NCI-H1694 (cell line): ENCODE results near the gene SYT6.

Experiments used
- DNase-seq: peaks from one replicate; lab custom pipeline; 2025; lab: John Stamatoyannopoulos, UW

SYT6 gene, protein sequence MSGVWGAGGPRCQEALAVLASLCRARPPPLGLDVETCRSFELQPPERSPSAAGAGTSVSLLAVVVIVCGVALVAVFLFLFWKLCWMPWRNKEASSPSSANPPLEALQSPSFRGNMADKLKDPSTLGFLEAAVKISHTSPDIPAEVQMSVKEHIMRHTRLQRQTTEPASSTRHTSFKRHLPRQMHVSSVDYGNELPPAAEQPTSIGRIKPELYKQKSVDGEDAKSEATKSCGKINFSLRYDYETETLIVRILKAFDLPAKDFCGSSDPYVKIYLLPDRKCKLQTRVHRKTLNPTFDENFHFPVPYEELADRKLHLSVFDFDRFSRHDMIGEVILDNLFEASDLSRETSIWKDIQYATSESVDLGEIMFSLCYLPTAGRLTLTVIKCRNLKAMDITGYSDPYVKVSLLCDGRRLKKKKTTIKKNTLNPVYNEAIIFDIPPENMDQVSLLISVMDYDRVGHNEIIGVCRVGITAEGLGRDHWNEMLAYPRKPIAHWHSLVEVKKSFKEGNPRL

DNA sequence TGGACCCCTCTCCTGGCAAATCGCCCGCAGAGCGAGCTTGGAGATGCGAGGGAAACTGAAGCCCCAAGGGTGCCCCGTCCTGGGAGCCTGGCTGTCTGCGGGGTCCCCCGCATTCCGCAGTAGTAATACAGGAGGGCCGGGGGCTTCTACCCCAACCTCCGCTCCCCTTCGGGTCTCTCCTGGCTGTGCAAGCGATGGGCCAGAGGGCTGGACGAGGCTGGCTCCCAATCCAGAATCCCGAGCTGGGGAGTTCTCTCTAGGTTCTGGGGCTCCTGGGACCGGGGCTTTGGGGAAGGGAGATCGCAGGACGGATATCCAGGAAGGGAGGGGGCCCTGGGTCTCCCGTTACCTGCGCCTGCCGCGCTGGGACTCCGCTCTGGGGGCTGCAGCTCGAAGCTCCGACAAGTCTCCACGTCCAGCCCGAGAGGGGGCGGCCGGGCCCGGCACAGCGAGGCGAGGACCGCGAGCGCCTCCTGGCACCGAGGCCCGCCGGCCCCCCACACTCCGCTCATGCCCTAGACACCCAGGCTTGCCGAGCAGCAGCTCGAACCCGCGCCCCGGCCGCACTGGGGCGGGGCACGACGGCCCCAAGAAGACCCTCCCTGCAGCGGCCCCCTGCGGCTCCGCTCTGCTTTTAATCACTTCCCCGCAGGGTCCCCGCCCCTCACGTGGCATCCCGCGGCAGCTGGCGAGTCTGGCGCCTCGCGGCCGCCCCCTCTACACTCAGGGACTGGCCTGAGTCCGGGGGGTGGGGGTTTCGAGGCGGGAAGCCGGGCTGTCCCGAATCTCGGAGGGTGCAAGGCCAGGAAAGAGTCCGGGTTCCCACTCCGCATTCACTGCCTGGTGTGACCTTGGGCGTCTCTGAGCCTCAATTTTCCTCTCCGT, at the start of gene SYT6:
TSS of gene SYT6 (minus strand) at position 609 of the 885 bp plus-strand sequence. CDS start at position 512, 97 bp downstream.
- DNase-seq, result peak; percentile 40

DNA sequence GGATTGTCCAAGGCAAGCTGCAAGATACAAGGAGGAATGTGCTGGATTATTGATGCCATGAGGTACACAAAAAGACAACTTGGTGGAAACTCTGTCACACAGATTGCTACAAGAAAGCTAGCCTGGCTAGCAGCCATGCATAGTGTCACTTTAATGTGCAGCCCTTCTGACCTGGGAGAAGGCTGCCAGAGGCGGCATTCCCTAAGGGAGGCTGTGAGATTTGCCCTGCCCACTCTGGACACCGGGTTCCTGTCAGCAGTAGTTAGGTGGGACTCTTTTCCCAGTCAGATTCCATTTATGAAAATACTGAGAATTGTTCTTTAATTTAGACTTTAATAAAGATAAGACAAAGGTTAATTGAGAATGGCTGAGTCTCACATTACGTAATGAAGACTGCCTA, 47.8 kb upstream of the SYT6 start:
- DNase-seq, result no peak

DNA sequence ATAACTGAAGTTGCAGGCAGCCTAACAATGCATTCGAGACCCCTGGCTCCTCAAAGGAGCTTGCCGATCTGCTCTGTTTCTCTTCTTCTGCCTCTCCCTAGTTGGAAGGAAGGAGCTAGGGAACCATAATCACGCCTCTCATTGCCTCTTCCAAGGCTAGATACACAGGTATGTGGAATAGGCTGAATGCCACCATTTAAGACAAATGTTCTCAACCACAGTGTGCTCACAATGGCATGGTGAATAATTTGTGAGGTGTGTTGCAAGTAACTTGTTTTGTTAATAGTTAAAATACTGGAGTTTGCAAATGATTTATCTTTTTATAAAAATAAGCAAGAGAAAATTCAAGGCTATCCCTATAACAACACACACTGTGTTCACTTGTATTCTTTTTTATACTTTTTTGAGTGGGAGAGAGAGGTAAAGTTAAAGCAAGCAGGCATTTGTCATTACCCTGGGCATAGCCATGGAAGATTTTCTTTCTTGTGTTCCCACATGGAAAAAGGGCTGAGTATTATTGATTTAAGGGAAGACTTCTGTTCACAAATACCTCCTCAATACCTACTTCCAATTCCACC, 45.4 kb upstream of the SYT6 start:
- no peak for DNase-seq

DNA sequence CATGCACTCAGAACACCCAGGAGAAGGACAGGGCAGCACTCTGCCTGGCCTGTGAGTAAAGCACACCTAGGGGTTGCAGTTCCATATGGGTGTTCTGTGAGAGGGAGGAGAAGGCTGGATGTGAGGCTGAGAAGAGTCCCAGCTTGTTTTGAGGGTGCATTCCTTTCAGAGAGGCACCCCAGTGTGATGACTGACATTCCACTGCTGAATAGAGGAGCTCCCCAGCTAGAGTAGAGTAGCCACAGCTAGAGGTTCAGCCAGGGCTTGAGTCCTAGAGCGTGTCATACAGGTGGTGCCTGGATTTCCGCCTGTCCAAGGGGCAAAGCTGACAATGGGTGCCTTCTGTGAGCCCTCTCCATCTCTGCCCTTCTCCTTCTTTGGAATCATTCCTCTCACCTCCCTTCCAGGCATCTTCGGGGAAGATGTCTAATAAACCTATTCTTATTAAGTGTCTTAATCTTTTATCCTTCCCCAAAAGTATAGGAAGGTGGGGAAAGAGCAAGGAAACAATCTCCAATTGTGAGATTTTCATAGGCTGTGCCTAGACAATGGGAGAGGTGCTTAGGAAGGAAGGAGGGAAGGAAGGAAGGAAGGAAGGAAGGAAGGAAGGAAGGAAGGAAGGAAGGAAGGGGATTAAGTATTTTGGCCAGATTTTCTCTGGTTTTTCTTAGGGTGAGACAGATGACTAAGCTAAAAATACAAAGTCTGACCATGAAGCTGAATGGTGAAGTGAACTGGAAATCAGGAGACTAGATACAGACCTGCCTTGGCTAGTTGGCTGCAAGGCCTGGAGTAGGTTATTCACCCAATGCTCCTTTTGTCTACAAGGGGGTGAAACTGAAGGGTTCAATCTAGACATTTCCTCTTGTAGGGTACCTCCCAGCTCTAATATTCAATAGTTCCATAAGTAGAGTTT, 43.6 kb upstream of the SYT6 start:
- no peak for DNase-seq

DNA sequence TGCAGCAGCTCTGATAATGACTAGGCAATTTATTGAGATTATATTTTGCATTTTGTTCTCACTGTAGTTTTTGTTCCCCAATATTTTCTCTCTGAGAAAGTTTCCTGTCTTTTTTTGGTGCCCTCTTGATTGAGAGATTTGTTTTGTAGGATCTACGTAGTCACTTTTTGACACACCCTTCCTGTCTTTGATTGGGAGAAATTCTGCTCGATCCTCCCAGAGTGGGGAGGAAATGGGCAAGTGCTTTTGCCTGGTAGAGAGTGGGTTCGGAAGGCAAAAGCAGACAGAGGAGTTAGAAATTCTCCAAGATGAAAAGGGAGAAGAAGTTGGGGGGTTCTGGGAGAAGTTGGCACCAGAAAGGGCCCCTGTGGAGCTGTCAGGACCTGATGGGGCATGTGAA, 42.1 kb upstream of the SYT6 start:
- DNase-seq, result no peak

DNA sequence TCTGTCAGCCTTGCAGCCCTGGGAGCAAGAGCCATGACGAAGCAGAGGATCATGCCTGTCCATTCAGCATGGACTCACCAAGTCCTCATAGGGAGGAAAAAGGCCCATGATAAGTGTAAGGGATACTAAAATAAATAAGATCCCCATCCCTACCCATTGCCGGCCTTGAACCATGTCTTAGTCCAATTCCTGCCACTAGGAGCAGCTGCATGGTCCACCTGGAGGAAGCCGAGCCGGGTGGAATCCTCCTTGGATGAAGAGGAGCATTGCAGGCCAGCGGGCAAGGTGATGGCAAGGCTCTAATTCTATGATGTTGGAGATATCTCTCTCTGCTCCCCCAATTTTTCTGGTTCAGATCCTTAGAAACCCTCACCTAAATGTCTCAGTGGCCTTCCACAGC, 38.7 kb upstream of the SYT6 start:
- no peak for DNase-seq

DNA sequence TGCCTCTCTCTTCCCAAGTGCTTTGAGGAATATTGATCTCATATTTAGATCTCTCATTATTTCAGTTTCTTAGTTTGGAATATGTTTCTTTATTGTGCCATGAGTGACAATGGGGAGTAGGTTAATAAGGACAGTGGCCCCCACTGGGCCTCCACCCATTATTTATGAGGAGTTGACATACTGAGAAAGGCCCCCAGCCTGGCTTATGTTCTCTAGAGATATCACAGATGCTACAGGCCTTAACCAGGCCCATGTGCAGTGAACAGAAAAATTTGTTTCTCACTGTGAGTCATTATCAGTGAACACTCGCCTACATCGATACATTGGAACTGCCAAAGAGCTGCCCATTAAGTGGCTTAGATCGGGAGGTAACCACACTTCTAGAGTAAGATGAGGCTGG, 35.7 kb upstream of the SYT6 start:
- DNase-seq, result no peak

DNA sequence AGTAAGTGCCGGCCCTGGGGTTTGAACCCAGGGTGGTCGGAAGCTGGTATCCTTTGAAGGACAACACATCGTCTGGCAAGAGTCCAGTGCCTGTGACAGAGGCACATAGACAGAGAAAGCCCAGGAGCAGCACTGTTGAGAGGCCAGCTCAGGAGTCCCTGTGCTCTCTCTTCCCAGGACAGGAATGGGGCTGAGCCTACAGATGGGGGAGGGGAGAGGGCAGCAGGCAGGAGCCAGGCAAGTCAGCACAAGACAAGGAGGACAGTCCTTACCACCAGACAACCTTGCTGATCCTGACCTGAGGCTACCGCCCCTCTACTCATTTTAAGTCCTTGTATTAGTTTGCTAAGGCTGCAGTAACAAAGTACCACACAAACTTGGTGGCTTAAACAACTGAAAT, 27.7 kb upstream of the SYT6 start:
- no peak for DNase-seq

DNA sequence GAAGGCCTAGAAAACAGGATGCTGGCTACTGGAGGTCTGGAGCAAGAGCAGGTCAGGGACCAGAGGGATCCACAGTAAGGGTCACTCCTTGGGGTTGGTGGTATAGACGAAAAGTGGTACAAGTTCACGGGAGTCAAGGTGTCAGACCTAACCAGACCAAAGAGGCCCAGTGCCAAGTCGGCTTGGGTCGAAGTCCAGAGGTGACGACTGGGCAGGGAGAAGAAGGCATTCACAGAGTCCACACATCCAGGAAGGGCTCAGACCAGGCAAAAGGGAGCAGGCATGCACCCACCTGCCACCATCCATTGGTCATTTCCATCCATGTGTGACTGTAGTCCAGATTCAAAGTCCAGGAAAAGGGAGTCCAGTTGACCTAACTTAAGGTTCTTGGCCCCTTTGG, 27.1 kb upstream of the SYT6 start:
- no peak for DNase-seq

DNA sequence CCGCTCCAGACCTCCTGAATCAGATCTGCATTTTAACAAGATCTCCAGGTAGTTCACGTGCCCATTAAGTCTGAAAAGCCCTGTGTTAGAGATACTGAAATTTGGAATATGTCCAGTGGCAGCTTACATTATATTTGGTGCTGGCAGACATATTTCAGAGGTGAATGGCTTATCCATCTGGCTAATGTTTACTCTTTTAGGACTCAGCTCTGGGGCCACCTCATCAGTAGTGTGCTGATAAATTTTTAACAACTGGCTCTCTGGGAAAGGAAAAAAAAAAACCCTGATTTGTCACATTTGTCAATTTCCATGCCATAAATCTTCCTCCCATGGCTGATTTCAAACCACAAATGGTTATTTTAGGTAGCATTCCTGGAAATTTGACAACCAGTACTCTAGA, 25.3 kb upstream of the SYT6 start:
- peak; percentile 72 for DNase-seq

DNA sequence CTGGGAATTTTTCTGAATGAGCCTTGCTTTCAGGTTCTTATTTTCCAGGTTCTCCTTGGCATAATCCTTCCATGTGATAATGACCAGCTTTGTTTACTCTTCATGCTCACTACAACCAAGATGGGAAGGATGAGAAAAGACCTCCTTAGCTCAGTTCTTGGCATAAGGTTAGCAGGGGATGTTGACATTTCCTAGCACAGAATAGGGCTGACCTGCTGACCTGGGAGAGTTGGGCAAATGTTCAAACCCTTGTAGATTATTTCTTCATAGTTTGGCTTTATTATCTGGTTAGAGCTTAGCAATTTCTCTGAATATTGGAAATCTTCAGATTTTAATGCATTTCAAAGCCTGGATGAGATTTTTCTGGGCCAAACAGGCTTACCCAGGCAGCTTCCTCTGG, 23.6 kb upstream of the SYT6 start:
- no peak for DNase-seq

DNA sequence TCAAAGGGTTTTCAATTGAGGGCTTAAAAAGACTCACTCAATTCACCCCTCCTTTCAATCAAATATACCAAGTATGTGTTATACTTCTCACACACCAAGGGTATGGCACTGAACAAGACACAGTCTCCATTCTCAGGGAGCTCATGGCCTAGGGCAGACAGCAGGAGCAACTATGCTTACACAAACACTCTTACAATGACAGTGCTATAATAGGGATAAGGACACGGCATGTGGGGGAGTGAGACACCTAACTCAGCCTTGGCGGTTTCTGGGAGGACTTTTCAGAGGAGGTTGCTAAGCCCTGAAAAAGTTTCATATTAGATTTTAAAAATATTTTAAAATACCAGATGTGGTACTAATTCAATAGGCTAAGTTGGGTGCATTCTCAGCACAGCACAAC, 22.7 kb upstream of the SYT6 start:
- DNase-seq, result no peak

DNA sequence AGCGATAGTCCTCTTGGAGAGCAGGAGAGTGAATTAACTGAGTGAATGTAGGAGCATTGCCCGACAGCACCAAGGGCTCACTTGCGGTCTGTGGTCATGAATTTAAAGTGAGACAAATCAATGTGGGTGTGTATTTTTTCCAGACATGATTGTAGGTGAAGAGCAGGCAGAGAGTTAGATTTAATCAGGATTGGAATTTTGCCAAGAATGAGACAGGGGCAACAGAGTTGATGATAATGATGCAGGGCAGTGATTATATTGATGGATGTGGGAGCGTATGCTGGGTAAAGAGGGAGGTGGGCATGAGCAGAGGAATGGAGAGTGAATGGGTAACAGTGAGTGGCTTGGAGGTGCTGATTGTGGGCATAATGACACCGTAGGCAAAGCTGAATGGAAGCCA, 20.0 kb upstream of the SYT6 start:
- DNase-seq, result no peak

DNA sequence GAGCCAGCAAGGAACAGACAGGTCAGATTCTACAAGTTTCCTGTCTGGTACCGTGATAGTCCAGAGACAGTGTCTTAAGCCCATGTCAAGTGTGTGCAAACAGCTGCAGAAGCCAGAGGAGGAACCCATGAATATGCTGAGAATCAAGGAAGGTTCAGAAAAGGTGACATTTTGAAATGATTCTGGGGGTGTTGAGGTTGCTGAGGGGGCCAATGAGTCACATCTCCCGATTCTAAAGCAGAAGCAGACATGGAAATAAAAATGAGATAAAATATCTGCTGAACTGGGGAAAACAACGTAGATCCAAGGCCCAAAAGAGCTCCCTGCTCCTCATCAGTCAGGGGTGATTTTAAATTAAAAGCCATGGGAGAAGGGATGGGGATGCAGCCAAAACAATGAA, 15.8 kb upstream of the SYT6 start:
- no peak for DNase-seq

DNA sequence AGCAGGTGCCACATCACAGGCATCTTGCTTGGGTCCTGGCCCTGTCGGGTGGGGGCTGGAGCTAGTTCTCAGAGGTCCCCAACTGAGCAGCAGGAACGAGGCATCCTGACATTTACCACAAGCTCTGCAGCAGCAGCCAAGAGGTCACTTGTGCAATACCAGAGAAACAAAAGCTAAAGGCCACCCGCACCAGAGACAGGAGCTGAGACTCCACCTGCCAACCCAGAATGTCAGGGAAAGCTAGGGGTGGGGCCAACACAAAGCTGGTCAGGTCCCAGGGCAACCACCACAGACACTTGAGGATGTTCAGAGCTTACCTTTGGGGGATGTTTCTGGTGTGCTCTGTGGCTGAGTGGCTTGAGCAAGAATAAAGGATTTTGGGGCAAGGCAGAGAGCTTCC, 13.6 kb upstream of the SYT6 start:
- no peak for DNase-seq

DNA sequence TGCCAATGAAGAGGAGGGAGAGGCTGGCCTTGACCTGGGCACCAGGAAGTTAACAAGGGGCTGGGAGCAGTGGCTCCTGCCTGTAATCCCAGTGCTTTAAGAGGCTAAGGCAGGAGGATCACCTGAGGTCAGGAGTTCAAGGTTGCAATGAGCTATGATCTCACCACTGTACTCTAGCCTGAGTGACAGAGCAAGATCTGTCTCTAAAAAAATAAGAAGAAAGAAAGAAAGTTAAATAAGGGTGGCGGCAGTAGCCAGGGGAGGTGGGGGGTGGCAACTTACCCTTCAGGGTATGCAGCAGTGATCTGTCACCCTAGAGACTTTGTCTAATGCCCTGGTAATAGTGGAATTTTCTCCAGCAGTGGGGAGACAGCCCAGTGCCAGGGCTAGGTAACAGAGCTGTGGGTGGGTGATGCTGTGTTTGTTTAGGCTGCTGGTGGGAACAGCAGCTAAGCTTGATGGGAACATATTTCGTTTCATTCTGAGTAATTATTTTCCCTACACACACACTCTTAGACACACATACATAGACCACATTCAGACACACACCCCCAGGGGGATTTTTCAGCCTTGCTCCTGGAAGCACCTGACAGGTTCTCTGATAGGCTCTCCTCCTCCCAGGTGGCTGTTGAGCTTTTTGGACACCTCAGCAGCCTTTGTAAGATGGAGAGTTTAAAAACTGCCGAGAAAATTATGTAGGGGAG, 11.3 kb upstream of the SYT6 start:
- no peak for DNase-seq

DNA sequence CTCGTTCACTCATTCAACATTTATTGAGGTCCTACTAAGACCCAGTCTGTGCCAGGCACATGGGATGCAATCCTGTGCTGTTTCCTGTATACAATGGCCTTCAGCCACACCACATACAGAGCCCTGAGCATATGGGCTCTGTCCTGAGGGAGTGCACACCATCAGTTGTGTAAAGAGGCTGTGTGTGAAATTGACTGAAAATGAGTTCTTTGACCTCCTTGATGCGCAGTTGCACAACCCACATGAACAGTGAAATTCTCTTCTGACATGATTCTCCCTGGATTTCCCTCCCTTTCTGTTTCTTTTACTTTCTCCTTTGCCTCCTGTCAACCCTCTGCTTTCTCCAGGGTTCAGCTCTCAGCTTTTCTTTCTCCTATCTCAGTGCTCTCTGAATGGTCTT, 6.3 kb upstream of the SYT6 start:
- no peak for DNase-seq

DNA sequence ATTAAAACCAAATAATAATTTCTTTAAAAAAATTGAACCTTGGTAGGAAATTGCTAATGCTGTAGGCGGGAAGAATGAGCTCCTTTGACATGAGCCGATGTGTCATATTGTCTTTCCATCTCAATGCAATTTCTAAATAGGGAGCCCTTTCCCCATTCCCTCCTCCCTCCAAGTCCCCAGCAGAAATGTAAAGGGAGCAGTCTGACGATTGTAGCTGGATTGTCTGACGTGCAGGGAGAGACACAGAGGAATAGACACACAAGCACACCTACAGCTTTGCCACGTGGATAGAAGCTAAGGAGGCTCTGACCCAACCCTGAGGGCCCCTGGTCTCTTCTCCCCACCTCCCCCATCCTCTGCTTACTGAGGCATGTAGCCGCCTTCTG, 3.6 kb upstream of the SYT6 start:
- no peak for DNase-seq

DNA sequence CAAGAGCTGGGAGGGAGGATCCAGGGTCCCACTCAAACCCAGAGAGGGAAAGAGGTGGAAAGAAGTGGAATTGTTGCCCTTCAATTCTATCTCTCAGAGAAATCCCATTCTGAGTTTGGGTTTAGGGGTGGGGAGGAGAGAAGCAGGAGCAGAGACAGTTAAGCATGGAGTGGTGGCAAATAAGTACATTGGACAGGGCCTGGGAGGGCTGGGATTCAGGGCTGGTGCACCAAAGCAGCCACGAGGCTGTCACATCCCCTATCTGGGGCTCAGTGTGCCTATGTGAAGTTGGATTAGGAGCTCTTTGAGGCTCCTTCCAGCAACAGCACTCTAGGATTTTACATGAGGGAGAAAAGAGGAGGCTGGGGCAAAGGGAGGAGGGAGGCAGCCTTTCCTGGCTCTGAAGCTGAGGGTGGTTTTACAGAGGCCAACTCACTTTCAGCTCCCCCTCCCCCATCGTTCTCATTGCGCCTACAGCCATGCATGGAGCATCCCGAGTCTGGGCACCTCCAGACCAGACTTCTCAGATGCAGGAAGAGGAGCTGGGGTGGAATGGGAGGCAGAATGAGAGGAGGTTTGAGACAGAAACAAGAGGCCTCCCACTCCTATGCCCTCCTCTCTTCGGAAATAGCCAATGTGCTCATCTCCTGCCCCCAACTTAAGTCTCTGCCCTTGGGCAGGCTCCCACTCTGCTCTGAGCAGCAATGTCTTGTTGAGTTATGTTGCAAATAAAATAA, 3.0 kb upstream of the SYT6 start:
- no peak for DNase-seq

DNA sequence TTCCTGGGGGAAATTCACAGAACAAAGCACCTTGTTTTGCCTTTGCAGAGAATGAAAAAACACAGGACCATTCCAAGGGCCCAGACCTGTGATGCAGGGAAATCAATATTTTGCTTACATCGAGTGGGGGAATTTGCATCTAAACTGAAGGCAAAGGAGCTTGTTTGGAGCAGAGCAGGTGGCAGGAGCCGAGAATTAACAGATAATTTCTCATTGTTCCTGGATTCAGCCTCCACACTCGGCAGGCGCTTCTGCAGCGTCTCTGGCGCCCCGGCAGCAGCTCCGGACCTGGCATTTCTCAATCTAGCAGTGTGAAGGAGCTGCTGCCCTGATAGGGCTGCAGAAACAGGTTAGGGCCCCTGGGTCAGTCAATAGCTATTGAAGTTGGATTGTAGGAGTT, 2.0 kb upstream of the SYT6 start:
- no peak for DNase-seq
